ENCODE results near the gene GTF2H1. TPM values are rescaled to one million over a fixed set of nuclear protein-coding genes. Genes with fewer than 3 reads are reported as not detected.

The GTF2H1 gene
- total and polyA plus RNA-seq, 9 of the 15 experiments (the other 6 are each of a cell fraction or from before 2014, with no cell fraction given): 56.9 to 126 (median 92.1) TPM

GRCh38 chr11:18321969-18322711 lies at the start of gene GTF2H1, which contains the start of gene HPS5 (continued):
- peak in 1 of 2 experiments; percentile 67; a peak in 2 of 4 replicates for TF ChIP-seq TBL1XR1 (IDR thresholded peaks at IDR 0.05; ENCODE audit: low read length in 2 of 2)
- TF ChIP-seq STAT6 (CRISPR knock-in tag; IDR thresholded peaks at IDR 0.05): peak; percentile 99
- peak in 1 of 3 experiments; percentile 76; a peak in 3 of 6 replicates for TF ChIP-seq ZBTB11 (CRISPR knock-in tag; IDR thresholded peaks at IDR 0.05)
- TF ChIP-seq SOX6 (IDR thresholded peaks at IDR 0.05): peak; percentile 54; the same call in 1 of the 2 replicates
- no peak for TF ChIP-seq BRF1 (IDR thresholded peaks at IDR 0.05; ENCODE audit: borderline replicate concordance, extremely low read depth, insufficient read length)
- 0 out of 2 replicates have a peak, but pooled peaks have one; percentile 63 for TF ChIP-seq ZNF830 (CRISPR knock-in tag; IDR thresholded peaks at IDR 0.05)
- TF ChIP-seq ZFX (CRISPR knock-in tag; IDR thresholded peaks at IDR 0.05): peak; percentile 99
- TF ChIP-seq HMG20A (CRISPR knock-in tag; conservative IDR thresholded peaks at IDR 0.05): no peak
- peak; percentile 68 for TF ChIP-seq NR2C2 (CRISPR knock-in tag; IDR thresholded peaks at IDR 0.05)
- peak; percentile 84 for TF ChIP-seq NR2C2 (tag; IDR thresholded peaks at IDR 0.05)
- no peak for TF ChIP-seq ZNF764 (CRISPR knock-in tag; IDR thresholded peaks at IDR 0.05; ENCODE audit: low read depth)
- peak; percentile 85; the same call in 1 of the 2 replicates for TF ChIP-seq CHCHD3 (CRISPR knock-in tag; IDR thresholded peaks at IDR 0.05)
- TF ChIP-seq STAG1 (CRISPR knock-in tag; IDR thresholded peaks at IDR 0.05; ENCODE audit: borderline replicate concordance): no peak
- TF ChIP-seq ZNF586 (CRISPR knock-in tag; conservative IDR thresholded peaks at IDR 0.05): no peak
- no peak; the same call in 1 of the 2 replicates for TF ChIP-seq TGIF2 (CRISPR knock-in tag; IDR thresholded peaks at IDR 0.05)
- TF ChIP-seq ZNF639 (CRISPR knock-in tag; conservative IDR thresholded peaks at IDR 0.05 in 1 of 2, IDR thresholded peaks at IDR 0.05 in 1 of 2): peak in 1 of 2 experiments; percentile 93; a peak in 2 of 4 replicates
- no peak for TF ChIP-seq ZNF696 (CRISPR knock-in tag; conservative IDR thresholded peaks at IDR 0.05)
- TF ChIP-seq CHD2 (IDR thresholded peaks at IDR 0.05; ENCODE audit: low read depth, low read length): peak; percentile 58; the same call in 1 of the 2 replicates
- no peak for TF ChIP-seq ZFP30 (CRISPR knock-in tag; IDR thresholded peaks at IDR 0.05; ENCODE audit: borderline replicate concordance)
- TF ChIP-seq MED1 (CRISPR knock-in tag; IDR thresholded peaks at IDR 0.05; ENCODE audit: borderline replicate concordance): no peak

Data from K562 (cell line).